Stimulated activated CD8-positive, alpha-beta memory T cell treated with anti-CD3 and anti-CD28 coated beads, Interleukin-7, amount 100 ng/mL, for 48 hours (primary cell): ENCODE results near the gene P2RY10.
"Not testable (repeated sequence)": the region's sequence is repeated elsewhere in the genome, so short reads cannot be mapped to it uniquely, and the experiment has no call there.

Experiments used
- DNase-seq, 2 donors: peaks; one replicate each; pipeline ENCODE4 v3.0.0-alpha.2; 2020; ENCODE audit warnings: low read depth in 1 of 2; ENCODE audit errors: extremely low read depth in 1 of 2

P2RY10 gene, protein sequence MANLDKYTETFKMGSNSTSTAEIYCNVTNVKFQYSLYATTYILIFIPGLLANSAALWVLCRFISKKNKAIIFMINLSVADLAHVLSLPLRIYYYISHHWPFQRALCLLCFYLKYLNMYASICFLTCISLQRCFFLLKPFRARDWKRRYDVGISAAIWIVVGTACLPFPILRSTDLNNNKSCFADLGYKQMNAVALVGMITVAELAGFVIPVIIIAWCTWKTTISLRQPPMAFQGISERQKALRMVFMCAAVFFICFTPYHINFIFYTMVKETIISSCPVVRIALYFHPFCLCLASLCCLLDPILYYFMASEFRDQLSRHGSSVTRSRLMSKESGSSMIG

DNA sequence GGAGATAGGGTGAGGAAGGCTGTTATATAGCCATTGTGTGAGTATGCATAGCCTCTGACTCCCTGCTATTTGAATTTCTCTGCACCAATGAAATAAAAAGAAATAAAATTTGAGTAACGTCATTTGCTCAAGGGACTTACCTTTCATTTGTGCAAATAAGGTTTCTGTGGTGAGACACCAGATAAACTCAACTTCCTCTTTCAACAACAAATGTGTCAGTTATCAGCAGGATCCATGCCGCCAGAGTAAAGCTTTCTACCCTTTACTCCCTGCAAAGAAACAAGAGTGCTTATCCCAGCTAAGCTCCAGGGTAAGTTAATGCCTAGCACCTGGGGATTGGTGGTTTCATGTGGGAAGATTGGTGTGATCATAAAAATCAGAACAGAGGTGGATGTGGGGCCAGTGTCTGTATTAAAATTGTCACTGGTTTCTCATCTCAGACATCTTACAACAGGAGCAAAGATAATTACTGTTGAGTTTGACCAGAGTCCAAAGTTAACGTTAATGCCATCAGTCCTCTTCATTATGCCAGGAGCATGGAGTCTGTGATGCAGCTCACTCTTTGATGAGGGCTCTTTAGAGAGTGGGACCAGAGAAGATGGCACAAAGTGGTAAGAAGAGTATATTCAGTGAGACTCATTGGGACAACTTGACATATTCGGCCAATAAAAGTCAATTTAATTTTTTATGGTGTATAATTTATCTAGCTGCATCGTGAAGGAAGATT lies at the start of gene P2RY10:
Gene P2RY10 (plus strand): TSS at position 206 of the 727 bp plus-strand sequence. CDS start 15,130 bp downstream, outside the sequence.
- DNase-seq, result no peak

DNA sequence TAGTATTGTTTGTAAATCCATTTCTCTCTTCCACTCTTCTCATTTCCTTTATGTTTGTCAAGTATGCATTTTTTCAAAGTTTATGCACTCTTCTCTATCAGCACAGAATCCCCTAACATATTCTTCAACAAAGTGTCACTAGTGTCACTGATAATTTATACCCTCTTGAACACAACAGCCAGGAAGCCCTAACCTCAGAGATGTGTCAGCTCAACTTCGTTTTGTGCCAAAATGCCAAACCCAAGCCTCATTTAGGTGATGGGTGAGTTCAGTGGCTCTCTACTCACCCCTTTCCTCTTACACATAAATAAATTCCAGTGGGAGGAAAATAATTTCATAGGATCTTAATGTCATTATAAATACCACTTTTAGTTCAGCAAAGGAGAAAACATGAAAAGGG lies 22.4 kb upstream of the P2RY10 start:
- DNase-seq, result no peak

DNA sequence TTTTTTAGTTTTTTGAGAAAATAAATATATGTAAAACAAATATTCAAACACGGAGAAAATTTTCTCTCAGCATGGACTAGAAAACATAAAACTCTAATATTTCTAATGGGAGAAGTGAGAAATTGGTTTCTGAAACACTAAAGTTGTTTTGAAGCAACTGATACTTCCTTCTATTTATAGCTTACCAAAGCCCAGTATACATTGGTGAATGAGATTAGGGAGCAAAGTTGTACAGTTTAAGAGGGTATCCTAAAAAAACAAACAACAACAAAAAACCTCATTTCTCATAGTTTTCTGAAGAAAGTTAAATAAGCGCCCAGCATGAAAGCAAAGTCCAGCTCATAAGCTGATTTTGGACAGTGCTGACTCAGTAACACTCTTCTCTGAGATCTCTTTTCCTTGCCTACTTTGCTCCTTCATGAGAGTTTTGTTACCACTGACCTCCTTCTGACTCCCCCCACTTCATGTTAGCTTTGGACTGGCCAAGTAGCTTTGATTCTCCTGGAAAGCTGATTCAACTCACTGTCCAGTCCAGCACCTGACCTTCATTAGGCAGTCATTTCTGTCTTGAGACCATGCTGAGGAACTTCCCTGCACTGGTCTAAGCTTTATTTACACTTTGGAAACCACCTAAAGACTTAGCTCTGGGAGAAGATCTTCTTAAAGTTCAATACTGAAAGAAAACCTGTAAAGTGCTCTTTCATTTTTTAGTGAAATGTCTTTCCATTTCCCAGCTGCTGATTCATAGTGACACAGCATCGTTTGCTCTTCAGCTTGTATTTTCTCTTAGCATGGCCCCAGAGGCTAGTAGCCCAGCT lies 21.8 kb upstream of the P2RY10 start:
- no peak for DNase-seq

DNA sequence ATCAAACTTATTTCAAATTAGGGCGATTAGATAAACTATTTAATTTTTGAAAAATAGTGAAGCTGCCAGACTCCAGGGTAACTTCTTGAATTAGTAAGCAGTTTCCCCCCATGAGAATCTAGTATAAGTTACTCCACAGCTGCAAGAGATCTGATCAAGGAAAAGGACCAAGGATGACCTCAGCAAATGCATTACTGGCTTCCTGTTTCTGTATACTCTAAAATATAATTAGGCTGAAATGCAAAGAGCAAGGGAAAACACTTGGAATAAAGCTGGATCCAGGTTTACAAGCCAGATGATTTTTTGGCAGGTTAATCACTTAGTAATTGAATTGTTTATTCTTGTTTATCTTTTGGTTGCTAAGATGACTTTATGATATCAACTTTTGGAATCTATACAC lies 13.4 kb upstream of the P2RY10 start:
- no peak for DNase-seq

DNA sequence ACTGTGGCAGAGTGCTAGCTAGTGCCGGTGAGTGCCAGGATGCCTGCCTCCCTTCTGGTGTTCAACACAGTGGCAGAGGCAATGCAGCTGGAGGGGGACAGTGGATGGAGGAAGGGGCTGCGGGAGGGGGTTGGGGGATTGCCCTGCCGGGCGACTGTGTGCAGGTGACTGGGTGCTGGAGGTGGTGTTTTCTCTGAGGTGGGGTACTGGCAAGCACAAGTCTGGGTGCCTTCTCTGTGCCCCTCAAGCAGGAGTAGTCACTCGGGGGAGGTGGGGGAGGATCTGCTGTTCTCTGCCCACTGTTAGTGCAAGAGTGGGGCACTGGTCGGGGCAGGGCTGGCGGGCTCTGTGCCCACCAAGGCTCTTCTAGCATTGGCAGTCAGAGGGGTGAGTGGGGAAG lies 10.3 kb upstream of the P2RY10 start:
- no peak for DNase-seq

DNA sequence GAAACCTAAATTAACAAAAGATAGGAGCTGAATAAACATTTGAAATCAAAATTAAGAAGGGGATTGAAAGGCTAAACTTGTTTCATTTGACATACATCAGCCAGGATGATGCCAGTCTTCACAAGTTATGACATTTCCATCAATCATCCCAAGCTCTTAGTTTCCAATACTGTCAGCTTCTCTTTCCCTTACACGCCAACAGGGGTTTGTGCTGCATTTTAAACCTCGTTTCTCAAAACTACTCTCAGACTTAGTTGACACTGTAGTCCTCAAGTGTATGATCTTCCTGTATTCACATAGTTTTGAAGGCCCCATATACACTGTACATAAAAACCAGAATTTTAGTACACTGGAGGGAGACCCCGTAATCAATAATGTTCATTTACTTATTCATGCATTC lies 840 bp upstream of the P2RY10 start:
- no peak for DNase-seq

DNA sequence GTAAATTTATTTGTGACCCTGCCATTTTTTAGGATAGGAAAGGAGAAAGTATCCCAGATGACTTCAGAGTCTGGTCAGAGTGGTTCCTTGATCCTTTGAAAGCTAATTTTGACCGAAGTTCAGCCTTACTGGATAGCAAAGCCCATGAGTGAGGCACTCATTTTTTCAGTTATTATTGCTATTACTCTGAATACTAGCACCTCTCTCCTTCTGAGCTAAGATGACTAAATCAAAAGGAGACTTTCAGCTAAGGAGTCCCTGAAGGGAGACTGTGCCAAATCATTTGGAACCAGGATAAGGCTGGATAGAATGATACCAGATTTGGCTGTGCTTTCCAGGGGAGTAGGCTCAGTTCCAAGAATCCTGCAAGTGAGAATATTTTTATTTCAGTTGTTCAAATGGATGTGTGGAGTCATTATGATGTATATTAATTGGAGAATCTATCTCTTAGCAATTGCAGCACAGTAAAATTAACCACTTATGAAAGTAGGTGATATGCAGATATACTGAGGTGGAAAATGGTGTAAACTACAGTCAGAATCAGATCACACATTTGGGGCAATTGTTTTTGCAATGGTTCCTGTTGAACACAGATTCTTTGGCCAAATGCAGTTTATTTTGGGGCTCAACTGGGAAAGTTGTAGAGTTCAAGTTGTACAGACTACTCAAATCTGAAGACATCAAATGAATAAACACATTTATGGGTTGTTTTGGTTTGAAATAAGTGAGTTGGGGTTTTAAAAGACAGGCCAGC lies 1.2 kb downstream of the P2RY10 start:
- DNase-seq, result no peak

DNA sequence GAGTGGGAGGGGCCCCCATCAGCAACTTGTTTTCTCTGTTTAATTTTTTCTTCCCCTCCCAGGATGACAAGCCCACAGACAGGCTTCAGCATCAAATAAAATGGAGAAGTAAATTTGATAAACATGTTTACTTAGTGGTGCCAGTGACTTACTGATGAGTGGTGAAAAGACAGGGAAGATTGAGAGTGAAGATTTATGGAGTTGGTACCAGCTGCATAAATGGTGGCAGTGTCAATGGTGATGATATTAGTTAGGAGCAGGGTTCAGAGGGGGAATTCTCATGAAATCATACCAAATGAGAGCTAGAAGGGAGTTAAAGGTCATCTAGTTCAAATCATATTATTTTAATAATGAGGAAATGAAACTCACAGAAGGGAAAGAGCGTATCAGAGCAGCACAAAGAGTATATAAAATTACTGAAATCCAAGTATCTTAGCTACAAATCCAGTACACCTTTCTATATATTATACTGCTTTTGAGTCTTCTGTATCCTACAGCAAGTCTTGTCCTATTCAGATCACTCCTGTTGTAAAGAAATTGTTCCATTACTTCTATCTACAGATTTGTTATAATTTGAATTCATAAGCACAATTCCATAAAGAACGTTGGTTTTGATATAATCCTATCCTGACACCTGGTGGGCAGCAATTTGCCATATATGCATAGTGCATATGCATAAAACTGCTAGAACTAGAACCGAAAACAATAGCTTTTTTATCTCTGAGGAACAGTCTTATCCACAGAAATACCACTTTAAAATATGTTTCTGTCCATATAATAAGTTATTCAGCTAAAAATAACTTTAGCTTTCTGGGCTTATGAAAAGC lies 5.0 kb downstream of the P2RY10 start:
- no peak for DNase-seq

DNA sequence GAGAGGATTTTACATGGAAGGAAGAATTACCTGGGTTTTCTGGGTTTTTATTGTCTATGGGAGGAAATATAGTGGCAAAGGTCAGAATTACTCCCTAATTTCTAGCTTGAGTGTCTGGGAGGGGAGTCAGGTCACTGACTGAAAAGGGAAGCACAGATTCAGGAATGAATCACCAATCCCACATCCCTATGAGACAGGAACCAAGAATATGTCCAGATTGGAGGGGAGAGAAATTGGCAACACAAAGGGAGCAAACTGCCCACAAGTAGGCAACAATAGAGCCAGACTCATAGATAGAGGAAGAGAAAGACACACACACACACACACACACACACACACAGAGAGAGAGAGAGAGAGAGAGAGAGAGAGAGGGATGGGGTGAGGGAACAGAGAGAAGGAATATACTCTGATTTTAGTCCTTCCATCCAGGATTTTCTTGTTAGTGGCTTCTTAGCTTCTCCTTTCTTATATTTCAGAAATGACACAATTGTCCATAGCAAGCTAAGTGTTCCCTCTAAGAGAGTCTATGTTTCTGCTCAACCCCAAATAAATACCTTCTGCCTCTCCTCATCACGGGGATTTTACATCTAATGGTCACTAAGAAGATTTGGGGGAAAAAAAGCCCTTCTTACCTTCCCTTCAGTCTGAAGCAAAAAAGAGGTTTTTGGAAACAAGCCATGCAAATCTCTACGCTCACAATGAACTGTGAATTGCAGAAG lies 12.0 kb downstream of the P2RY10 start:
- DNase-seq, result no peak

DNA sequence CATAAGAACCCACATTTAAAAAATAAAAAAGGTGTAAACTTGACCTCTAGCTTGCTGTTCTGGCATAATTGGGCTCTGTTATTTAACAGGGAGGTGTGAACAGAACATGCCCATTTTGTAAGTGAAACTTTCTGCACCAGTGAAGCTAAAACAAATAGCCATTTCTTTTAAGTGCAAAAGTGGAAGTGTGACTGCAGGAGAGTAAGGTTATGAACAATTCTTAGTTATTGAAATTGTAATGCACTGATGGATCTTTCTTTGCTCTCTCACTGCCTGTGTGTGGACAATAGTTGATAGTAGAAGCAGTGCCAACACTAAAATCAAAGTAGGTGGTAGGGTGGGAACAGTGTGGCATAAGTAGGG lies 12.6 kb downstream of the P2RY10 start:
- DNase-seq, result no peak

DNA sequence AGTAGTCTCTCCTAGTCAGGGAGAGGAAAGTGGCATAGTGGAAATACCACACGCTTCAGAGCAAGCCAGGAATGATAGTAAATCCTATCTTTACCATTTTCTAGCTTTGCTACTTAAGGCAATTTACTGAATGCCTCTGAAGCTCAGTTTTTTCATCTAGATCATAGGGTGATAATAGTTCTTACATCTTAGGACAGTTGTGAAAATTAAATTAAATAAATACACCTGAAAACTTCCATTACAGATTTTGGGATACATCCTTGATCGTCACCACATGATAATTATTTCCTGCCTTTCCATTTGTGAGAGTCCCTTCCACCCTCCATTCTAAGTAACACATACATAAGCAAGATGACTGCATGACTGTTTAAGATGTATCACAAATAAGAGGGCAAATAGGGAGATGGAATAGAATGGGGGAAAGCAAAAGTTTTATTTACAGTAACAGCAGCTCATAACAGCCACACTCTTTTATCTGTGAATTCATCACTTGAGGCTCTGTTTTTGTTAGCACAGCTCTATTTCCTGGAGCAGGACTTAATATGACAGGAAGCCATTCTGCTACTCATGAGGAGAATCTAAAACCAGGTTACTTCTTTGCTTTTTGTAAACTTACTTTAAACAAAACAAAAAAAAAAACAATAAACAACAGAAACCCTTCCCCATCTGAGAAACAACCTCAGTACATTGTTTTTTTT lies 13.4 kb downstream of the P2RY10 start:
- no peak for DNase-seq

DNA sequence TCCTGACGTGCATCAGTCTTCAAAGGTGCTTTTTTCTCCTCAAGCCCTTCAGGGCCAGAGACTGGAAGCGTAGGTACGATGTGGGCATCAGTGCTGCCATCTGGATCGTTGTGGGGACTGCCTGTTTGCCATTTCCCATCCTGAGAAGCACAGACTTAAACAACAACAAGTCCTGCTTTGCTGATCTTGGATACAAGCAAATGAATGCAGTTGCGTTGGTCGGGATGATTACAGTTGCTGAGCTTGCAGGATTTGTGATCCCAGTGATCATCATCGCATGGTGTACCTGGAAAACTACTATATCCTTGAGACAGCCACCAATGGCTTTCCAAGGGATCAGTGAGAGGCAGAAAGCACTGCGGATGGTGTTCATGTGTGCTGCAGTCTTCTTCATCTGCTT lies 15.7 kb downstream of the P2RY10 start:
- no peak for DNase-seq

DNA sequence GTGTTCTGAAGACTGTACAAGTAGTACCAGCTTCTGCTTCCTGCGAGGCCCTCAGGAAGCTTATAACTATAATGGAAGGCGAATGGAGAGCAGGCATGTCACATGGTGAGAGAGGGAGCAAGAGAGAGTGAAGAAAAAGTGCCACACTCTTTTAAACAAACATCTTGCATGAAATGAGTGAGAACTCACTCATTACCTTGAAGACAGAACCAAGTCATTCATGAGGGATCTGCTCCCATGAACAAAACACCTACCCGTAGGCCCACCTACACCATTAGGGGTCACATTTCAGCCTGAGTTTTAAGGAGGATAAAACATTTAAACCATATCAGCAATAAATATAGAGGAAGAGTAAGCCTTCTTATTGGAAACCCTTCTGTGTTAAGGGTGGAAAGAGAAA lies 19.4 kb downstream of the P2RY10 start:
- no peak for DNase-seq

DNA sequence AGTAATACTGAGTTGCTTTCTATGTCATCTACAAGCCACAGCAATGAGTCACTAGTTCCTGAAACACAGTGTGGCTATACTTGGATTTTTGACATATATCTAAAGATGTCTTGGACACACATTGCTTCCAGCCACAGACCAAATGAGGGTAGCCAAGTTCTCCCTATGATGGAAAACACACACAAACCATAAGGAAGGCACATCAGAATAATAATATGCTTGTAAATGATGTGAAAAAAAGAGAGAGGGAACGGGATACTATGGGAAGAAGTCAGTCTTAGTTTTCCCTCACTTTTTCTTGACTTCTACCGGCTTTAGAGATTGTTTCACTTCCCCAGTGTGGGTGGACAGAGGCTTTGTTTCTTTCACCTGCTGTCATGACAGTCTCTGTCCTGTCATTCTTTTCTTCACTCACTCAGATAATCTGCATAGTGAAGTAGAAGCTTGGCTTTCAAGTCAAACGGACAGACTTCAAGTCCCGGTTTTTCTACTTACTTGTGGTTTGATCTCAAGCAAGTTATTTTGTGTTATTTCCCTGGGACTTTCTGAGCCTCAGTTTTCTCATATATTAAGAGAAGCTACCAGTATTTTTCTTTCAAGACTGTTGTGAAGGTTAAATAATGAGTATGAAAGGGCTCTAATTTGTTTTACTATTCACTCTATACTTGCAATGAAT lies 34.7 kb downstream of the P2RY10 start:
- no peak for DNase-seq

DNA sequence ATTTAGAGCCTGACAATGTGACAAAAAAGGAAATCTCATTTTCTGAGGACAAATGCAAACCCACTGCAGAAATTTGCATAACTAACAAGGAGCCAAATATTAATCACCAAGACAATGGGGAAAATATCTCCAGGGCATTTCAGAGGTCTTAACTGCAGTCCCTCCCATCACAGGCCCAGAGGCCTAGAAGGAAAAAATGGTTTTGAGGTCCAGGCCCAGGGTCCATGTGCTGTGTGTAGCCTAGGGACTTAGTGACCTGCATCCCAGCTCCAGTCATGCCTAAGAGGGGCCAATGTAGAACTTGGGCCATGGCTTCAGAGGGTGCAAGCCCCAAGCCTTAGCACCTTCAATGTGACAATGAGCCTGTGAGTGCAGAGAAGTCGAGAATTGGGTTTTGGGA lies 44.2 kb downstream of the P2RY10 start:
- no peak for DNase-seq

DNA sequence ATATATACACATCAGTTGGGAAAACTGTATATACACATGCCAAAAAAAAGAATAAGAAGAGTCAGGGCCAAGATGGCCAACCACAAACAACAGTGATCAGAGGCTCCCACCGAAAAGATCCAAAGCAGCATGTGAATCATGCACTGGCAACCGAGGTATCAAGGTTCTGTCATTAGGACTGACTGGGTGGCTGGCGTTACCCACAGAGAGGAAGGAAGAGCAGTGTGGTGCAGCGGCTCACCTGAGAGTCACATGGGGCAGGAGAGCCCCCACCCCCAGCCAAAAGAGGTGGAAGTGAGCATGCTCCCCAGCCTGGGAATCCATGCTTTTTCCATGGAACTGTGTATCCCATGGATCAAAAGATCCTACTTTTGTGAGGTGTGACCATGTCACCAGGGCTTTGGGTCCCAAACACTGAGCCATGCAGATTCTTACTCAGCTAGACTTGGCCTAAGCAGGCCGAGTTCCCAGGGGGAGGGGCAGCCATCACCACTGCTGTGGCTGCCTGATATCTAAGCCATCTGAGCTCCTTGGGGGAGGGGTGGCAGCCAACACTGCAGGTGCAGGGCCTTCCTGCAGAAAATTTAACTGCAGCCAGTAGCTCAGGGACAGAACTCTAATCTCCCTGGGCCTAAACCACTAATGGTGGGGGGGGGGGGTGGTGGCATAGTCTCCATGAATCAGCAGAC lies 52.8 kb downstream of the P2RY10 start:
- DNase-seq, result peak in 1 of 2 donors; percentile 9

DNA sequence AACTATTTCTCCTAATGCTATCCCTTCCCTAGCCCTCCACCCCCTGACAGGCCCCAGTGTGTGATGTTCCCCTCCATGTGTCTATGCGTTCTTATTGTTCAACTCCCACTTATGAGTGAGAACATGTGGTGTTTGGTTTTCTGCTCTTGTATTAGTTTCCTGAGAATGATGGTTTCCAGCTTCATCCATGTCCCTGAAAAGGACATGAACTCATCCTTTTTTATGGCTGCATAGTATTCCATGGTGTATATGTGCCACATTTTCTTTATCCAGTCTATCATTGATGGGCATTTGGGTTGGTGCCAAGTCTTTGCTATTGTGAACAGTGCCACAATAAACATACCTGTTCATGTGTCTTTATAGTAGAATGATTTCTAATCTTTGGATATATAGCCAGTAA lies 62.3 kb downstream of the P2RY10 start:
- DNase-seq, result not testable (repeated sequence)
